GM12891 (cell line): ENCODE data around the gene RBBP8NL.

Experiments
- POLR2A ChIP-seq: IDR thresholded peaks from 2 replicates; pipeline ENCODE4 v1.6.1; 2011; ENCODE audit warnings: low read depth, low read length, control low read depth
- POLR2AphosphoS5 ChIP-seq: IDR thresholded peaks from 2 replicates; pipeline ENCODE4 v1.6.1; 2011; ENCODE audit warnings: low read depth, low read length, control low read depth
- POU2F2 ChIP-seq: IDR thresholded peaks from 2 replicates; pipeline ENCODE4 v1.6.1; 2011; ENCODE audit warnings: low read depth, mild to moderate bottlenecking, control low read depth, low read length, moderate library complexity
- TAF1 ChIP-seq: IDR thresholded peaks from 2 replicates; pipeline ENCODE4 v1.6.1; 2011; ENCODE audit warnings: low read depth, low read length, control low read depth

DNA sequence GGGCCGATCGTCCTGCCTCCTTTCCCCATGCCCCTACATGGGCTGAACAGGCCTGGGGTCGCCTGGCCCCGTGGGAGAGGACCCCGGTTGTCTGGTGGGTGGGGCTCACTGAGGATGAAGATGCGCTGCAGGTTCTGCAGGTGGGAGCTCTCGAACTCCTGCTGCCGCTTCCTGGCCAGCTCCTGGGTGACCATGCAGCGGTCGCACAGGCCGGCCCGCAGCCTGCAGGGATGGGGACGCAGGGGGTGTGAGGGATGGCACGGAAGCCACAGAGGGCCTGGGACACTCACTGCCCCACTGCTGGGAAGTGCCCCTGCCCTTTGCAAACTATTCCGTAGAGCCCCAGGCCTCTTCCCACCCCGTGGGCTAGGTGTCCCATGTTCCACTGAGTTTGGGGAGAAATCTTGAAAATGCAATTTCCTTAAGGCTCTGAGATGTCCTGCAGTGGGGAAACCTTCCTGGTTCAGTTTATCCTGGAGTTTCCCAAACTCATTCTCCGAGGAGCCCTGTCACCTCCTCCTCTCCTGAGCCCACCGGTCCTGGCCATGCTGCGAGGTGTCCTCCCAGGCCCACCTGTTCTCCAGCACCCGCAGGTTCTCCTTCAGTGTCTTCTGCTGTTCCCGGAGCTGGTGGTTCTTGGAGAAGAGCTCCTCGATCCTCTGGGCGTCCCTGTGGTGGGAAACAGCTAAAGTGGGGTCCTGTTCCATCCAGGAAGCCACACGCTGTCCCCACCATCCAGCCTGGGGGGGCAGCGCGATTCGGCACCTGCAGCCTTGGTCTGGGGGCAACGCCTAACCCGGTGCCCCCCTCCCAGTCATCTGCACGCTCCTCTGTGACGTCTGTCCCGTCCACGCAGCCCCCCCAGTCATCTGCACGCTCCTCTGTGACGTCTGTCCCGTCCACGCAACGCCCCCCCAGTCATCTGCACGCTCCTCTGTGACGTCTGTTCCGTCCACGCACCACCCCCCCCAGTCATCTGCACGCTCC, 10.4 kb downstream of the RBBP8NL start:
- TF ChIP-seq POU2F2 (no peak), POLR2A (no peak), POLR2AphosphoS5 (no peak), TAF1 (no peak)
